Measurements from ENCODE around the gene GP1BB.

The GP1BB gene

GRCh38 chr22:19742160-19743066 is 19.1 kb downstream of the GP1BB start:
- DNase-seq = no peak

GRCh38 chr22:19743081-19743480 is 19.7 kb downstream of the GP1BB start:
- DNase-seq = no peak

GRCh38 chr22:19743651-19744050 is 20.3 kb downstream of the GP1BB start:
- no peak for DNase-seq

GRCh38 chr22:19744350-19745006 is 21.1 kb downstream of the GP1BB start:
- no peak for DNase-seq

GRCh38 chr22:19745155-19746101 is 22.1 kb downstream of the GP1BB start:
- DNase-seq = no peak

- DNase-seq = no peak
Measured at GRCh38 chr22:19746726-19747125, 23.4 kb downstream of the GP1BB start.

GRCh38 chr22:19747551-19747950 is 24.2 kb downstream of the GP1BB start:
- no peak for DNase-seq

GRCh38 chr22:19748139-19748538 is 24.8 kb downstream of the GP1BB start:
- no peak for DNase-seq

- DNase-seq = no peak
Measured at GRCh38 chr22:19748991-19749664, 25.8 kb downstream of the GP1BB start.

GRCh38 chr22:19749876-19750275 is 26.5 kb downstream of the GP1BB start:
- DNase-seq = no peak

GRCh38 chr22:19750507-19751490 is 27.5 kb downstream of the GP1BB start:
- no peak for DNase-seq

- DNase-seq = no peak
Measured at GRCh38 chr22:19751497-19752245, 28.3 kb downstream of the GP1BB start.

GRCh38 chr22:19753090-19753842 is 29.9 kb downstream of the GP1BB start:
- no peak for DNase-seq

- DNase-seq = no peak
Measured at GRCh38 chr22:19753996-19754700, 30.8 kb downstream of the GP1BB start.

GRCh38 chr22:19754701-19755144 is 31.4 kb downstream of the GP1BB start:
- no peak for DNase-seq

- no peak for DNase-seq
Measured at GRCh38 chr22:19755145-19755710, 31.9 kb downstream of the GP1BB start.

- DNase-seq = no peak
Measured at GRCh38 chr22:19755722-19756287, 32.5 kb downstream of the GP1BB start.
